ENCODE data around the gene LHFPL5. TPM values are rescaled to one million over a fixed set of nuclear protein-coding genes. Genes with fewer than 3 reads are reported as not detected.

LHFPL5 gene
- not detected for total RNA-seq

DNA sequence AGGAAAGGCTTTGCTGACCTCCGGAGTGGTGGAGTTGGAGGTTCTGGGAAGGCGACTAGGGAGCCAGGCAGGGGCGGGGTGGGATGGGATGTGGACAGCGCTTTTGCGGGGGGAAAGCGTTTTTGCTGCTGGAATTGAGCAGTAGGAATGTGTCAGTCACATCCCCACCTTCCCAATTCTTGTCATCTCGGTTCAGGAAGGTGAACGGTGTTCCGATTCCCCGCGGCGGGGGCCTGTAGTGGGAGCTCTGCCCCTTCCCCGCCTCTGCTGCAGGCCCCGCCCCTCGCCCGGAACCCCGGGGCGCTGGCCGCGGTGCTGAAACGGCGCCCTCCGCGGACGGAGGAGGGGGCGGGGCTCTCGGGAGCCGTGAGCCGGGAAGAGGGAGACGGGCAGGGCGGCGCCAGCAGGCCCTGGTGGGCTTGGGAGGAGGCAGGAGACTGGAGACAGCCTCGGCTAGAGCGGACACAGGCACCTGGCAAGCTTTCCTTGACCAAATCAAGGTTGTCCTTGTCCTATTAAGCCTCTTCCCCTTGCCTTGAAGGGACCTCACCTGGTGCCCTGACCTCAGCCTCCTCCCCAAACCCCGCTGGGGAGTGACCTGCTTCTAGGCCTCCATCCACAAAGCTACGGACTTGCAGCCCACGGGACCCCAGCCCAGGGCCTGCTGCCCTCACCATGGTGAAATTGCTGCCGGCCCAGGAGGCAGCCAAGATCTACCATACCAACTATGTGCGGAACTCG, at the start of gene LHFPL5:
LHFPL5 (plus strand) TSS at position 357 of the 741 bp plus-strand sequence; CDS start at position 676, 319 bp downstream.
- ChIA-PET POLR2A (no interaction called here), CTCF (no interaction called here)

DNA sequence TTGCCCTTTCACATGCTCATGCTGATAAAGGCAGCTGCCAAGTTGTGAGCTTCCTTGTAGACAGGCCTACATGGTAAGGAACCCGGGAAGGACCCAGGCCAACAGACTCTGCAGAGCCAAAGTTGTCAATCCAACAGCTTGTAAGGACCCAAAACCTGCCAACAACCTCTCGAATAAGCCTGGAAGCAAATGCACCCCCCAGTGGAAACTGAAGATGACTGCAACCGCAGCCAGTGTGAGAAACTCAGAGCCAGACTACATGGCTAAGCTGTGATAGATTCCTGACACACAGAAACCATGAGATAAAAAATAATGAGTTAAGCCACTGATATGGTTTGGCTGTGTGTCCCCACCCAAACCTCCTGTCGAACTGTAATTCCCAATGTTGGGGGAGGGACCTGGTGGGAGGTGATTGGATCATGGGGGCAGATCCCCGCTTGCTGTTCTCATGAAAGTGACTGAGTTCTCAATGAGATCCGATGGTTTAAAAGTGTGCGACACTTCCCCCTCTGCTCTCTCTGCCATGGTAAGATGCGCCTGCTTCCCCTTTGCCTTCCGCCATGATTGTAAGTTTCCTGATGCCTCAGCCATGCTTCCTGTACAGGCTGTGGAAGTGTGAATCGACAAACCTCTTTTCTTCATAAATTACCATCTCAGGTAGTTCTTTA, 47.6 kb upstream of the LHFPL5 start:
- ChIA-PET CTCF (no interaction called here), POLR2A (no interaction called here)

DNA sequence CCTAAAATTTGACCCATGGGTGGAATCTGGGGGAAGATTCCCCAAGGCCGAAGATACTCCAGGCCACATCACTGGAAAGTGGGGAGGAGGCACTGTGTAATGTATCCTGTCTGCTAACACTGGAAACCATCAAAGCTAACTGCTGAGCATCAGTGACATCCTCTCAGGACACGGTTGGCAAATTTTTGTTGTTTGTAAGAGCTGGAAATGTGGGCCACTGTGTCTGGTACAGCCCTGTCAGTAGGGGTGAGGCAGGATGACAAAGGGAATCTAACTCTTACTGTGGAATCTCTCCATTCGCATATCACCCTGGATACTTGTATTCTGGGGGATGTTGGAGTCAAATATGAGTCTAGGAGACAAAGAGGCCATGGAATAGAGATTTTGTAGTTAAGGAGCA, 45.7 kb upstream of the LHFPL5 start:
- POLR2A ChIA-PET = no interaction called here
- CTCF ChIA-PET = no interaction called here

DNA sequence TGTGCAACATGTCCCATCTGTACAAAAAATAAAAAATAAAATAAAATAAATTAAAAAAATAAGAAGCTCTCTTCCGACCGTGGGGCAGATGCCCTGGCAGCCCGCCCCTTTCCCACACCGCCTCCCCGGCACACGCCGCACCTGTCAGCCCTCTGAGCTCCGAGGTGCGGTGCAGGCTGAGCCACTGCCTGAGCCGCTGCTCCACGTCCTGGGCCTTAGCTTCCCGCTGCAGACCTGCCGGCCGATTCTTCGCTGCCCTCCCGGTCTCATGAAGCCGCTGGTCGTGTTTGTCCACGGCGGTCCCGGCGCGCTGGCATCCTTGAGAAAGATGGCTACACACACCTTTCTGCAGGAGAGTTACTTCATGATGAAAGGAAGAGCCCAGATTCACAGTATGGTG, 39.4 kb upstream of the LHFPL5 start:
- ChIA-PET CTCF (no interaction called here), POLR2A (no interaction called here)

DNA sequence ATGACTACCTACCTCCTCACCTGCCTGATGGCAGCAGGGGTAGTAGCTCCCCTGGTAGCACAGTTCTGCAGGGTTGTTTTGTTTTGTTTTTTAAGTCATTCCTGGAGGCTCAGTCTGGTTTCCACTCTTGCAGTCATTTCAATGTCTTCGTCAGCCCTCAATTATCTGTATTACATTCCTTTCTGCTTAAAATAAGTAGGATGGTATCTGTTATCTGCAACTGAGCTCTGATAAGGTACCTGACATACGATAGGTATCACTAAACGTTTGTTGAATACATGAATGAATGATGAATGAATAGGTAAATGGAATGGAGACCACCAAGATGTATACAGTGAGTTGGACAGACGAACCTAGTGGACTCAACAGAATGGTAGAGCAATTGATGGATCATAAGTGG, 35.9 kb upstream of the LHFPL5 start:
- POLR2A ChIA-PET = no interaction called here
- CTCF ChIA-PET = interaction anchor here (0.8 to 1.2 kb wide), 3 partner anchors 16 to 217 kb away, joined by 3 to 5 read pairs (median 3); no protein-coding TSS in a partner anchor

DNA sequence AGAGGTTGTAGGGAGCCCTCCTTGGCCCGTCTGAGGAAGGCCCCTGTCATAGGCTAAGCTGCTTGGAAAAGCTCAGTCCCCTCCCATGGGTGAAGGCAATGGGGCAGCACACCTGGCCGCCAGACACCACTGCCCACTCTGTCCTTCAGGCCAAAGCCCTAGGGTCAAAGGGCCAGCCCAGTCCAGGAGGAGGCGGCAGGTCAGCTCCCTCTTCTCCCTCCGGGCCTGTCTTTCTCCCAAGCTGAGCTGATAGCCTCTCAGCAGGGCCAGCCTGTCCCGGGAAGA, 33.9 kb upstream of the LHFPL5 start:
- CTCF ChIA-PET = no interaction called here

DNA sequence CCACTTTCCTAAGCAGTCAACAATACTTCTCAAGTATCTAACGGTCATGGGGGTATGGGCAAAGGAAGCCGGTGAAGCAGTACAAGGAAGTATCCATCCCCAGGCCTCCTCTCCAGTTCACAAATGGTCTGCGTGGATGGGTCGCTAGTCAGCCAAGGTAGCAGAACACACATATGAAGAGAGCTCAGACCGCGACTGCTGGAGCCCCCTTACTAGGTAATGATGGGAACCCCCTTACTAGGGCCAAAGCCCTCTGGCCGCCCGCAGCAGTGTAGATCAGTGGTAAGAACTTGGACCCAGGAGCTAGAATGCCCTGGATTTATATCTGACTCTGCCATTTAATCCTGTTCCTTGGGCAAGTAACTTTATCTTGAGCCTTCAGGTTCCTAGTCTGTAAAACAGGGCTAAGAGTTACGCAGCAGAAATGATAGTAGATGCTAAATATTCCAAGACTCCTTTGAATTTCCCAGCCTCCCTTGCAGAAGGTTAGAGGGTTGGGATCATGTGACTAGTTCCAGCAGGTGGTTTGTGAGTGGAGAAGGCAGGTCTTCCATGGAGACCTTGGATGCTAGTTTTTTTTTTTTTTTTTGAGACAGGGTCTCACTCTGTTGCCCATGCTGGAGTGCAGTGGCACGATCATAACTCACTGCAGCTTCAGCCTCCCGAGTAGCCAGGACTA, 30.9 kb upstream of the LHFPL5 start:
- POLR2A ChIA-PET = no interaction called here
- CTCF ChIA-PET = no interaction called here

More for the DNA sequence above, 33.9 kb upstream of the LHFPL5 start:
- POLR2A ChIA-PET = no interaction called here

DNA sequence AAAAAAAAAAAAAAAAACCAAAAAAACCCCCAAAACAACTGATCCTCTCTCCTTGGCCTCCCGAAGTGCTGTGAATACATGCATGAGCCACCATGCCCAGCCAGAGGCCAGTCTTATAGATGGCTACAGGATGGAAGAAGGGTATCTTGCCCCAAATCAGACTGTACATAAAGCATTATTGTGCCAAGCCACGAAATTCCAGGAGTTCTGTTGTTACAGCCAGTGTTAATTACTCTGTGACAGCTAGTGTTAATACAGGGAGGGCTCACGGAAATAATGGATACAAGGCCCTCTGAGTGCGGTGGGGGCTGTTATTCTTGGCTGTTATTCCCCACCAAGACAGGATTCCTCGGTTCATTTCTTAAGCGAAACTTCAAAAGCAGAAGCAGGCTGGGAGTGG, 30.1 kb upstream of the LHFPL5 start:
- POLR2A ChIA-PET = no interaction called here

DNA sequence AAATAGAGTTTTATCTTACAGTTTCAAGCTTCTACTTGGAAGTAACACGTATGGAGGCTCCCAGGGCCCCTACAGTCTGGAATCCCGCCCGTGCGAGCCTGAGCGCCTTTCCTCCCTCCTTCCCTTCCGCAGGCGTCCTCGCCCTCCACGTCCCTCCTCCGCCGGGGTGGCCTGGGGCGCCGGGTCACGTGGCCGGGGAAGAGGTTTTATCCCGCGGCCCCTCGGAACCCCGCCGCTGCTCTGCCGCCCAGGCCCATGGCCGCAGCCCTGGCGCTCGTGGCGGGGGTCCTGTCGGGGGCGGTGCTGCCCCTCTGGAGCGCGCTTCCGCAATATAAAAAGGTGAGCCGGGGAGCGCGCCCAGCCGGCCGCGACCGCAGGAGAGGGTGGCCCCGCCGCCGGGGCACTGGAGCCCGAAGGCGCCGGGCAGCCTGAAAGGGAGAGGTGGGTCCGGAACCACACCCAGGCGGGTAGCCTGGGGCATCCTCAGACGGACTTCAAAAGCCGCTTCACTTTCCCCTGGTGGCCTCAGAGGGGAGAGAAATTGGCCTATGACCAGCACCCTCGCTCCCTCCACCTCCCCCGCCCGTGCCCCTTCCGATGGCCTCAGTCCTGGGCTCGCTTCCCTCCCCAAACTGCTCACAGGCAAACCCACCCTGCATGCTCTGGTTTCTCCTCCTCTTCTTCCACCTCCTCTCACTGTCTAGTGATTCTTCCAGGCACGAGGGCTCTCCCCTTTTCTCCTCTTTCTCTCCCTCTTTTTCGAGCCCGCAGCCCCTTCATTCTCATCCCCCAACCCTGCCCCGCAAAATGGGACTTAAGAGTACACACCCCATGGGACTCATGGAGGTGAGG, 28.6 kb upstream of the LHFPL5 start, which contains the start of gene CLPSL2:
CLPSL2 (plus strand) TSS at position 235 of the 852 bp plus-strand sequence; CDS start at position 256, 21 bp downstream.
- POLR2A ChIA-PET = no interaction called here
- CTCF ChIA-PET = no interaction called here

More for the DNA sequence above, 30.1 kb upstream of the LHFPL5 start:
- CTCF ChIA-PET = no interaction called here

DNA sequence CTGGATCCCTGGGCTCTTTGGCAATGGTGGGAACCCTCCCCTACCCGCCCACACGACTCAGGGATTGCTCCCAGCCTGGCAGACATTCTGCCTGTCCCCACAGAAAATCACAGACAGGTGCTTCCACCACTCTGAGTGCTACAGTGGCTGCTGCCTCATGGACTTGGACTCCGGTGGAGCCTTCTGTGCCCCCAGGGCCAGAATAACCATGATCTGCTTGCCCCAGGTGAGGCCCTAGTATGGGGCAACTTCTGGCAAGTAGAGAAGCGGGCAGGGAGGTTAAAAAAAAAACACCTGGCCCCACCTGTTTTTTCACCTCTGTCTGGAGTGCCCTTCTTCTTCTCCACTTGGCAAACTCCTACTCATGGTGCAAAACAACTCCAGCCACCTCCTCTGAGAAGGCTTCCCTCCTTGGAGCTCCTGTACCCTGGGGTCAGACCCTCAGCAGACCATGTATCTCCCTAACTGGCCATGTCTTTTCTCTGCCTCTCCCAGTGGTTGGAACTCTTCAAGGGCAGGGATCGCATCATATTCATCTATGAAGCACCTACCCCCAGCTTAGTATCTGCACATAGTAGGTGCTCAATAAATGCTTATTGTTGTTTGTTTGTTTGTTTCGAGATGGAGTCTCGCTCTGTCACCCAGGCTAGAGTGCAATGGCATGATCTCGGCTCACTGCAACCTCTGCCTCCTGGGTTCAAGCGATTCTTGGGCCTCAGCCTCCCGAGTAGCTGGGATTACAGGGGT, 27.6 kb upstream of the LHFPL5 start:
- ChIA-PET CTCF (no interaction called here), POLR2A (no interaction called here)

DNA sequence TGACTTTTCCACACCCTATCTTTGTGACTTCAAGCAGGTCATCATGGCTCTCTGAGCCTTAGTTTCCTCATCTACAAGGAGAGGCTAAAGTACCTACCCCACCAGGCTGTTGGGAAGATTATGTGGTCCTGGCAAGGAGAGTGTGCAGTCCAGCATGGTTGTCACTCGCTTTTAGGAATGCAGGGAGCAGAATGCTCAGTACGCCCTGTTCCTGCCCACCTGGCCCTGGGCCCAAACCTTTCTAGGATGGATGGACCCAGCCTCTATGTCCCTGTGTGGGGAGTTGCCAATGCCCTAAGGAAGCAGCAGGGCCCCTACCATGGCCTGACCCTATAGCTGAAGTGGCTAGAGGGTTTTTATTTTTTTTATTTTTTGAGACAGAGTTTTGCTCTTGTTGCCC, 26.7 kb upstream of the LHFPL5 start:
- ChIA-PET POLR2A (no interaction called here), CTCF (no interaction called here)

DNA sequence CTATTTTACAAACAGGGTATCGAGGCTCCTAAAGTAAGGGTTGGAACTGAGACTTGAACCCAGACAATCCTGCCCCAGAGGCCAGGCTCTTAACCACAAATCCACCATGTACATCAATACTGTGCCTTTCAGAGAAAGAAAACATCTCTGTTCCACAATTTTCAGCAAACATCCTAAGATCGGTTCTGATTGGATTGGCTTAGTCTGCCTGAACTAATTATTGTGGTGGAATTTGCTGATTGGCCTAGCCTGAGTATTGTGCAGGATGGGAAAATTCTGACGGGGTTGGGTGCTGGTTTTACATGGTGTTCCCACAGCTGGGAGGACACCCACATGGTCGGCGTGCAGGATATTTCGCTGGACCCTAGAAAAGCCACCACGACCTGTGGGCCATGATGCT, 24.4 kb upstream of the LHFPL5 start, which contains the start of gene CLPSL1:
CLPSL1 (plus strand) TSS at position 301 of the 400 bp plus-strand sequence; CDS start at position 393, 92 bp downstream.
- ChIA-PET POLR2A (no interaction called here), CTCF (no interaction called here)

DNA sequence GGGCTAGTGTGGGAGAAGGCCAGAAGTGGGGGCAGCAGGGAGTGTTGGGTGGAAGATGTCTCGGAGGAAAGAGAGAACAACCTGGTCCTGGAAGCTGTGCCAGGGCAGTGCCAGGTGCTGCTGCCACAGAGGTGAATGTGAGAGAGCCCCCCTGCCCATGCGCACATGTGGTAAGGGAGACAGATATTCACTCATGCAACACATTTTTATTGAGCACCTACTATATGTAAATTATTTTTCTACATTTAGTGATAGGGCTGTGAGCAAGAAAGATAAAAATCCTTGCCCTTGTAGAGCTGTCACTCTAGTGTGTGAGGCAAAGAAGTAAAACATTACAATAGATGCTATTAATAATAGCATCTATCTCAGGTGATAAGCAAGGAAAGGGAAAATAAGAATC, 23.9 kb upstream of the LHFPL5 start:
- ChIA-PET POLR2A (no interaction called here), CTCF (no interaction called here)

DNA sequence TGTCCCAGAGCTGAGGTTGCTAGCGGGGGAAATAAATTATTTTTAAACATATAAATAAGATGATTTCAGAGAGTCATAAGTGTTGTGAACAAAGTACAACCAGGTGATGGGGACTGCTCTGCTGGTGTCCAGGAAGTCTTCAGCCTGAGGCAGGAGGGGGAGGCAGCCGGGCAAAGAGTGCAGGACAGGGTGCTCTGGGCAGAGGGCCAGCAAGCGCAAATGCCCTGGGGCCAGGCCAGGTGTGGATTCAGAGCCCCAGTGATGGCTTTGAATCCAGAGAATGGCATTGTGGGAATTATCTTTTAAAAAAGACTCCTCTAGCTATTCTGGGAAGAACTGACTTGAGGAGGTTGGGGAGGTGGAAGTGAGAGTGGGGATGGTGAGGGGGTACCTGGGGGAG, 22.7 kb upstream of the LHFPL5 start:
- CTCF ChIA-PET = no interaction called here

DNA sequence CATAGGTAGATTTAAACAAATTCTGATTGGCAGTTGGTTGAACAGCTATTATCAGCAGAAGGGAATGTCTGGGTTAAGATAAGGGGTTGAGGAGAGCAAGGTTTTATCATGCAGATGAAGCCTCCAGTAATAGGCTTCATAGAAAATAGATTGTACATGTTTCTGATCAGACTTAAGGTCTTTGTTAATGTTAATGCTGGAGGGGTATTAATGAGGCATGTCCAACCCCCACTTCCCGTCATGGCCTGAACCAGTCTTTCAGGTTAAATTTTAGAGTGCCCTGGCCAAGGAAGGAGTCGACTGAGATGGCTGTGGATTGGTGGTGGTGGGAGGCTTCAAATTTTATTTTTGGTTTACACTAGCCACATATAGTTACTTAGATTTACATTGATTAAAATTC, 21.0 kb upstream of the LHFPL5 start:
- POLR2A ChIA-PET = no interaction called here
- CTCF ChIA-PET = interaction anchor here (0.7 kb wide), 1 partner anchor 74 kb away, joined by 4 read pairs; no protein-coding TSS in a partner anchor

More for the DNA sequence above, 22.7 kb upstream of the LHFPL5 start:
- POLR2A ChIA-PET = no interaction called here

DNA sequence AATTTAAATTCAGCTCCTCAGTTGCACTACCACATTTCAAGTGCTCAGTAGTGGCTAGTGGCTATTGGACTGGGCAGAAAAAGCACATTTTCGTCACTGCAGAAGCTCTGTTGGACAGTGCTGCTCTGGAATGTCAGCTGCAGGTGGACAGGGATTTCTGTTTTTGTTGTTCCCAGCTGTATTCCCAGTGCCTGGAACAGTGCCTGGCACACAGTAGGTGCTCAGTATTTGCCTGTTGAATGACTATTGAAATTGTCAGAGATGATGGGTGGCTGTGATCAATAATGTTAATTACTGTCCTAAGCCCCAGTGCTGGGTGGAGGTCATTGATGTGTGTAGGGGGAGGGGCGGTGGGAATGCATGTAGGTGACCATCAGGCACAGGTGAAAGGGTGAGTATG, 18.9 kb upstream of the LHFPL5 start:
- POLR2A ChIA-PET = no interaction called here

DNA sequence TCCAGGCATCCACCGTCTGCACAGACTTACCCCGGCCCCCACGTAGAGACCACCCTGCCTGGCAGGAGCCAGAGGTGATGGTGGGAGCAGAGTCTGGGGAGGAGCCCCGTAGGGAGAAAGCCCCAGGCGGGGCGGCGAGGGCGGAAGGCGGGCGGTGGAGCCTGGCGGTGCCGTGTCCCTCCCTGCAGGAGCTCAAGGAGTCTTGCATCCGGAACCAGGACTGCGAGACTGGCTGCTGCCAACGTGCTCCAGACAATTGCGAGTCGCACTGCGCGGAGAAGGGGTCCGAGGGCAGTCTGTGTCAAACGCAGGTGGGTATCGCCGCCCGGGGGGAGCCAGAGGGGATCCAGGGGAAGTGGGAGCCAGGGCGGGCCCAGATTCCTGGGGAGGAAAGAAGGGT, 18.3 kb upstream of the LHFPL5 start:
- CTCF ChIA-PET = no interaction called here
- POLR2A ChIA-PET = no interaction called here

More for the DNA sequence above, 18.9 kb upstream of the LHFPL5 start:
- CTCF ChIA-PET = no interaction called here

DNA sequence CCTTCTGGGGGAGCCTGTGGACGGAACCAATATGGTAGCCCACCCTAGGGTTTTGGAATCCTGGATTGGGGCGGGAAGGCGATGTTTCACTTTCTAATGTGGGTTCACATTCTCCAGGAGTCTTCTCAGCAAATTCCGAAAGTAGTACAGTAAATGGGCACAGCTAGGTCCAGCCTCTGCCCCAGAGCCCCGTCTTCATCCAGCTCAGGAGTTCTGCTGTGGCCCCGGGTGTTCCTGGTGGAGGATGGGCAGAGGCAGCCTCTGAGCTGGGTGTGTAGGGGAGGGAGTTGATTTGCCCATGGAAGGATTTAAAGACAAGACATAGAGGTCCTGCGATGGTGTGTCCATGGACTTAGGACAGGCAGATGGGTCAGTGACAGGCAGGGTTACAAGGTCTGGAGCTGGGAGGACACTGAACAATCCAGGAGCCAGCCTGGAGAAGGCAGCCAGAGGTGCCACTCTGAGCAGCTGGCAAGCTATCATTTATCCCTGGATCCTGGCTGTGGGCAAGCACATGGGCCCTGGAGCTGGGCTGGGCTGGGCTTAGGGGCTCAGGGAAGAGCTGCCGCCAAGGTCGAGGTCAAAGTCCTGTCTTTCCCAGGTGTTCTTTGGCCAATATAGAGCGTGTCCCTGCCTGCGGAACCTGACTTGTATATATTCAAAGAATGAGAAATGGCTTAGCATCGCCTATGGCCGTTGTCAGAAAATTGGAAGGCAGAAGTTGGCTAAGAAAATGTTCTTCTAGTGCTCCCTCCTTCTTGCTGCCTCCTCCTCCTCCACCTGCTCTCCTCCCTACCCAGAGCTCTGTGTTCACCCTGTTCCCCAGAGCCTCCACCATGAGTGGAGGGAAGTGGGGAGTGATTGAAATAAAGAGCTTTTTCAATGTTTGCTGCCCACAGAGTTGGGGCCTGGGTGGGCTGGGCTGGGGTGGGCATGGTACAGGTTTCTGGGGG, 17.6 kb upstream of the LHFPL5 start:
- CTCF ChIA-PET = interaction anchor here (0.6 kb wide), 1 partner anchor 225 kb away, joined by 3 read pairs; no protein-coding TSS in a partner anchor

More for the DNA sequence above, 17.6 kb upstream of the LHFPL5 start:
- POLR2A ChIA-PET = no interaction called here
